Spleen (tissue), 7 donors: ENCODE data around the gene SCAMP4.

Source experiments
- CTCF ChIP-seq, 11 experiments: fragments of 200-600 bp in 7 of 11; fragments of 450-650 bp in 4 of 11; sonication (generic) in 4 of 11; IDR thresholded peaks in 8 of 11; conservative IDR thresholded peaks in 3 of 11; 1 replicate in 7 of 11; 2 replicates in 4 of 11; pipeline versions ENCODE4 v1.4.0 to v1.8.0; 2016 to 2021; ENCODE audit warnings: antibody characterized with exemption in 11 of 11, inconsistent platforms in 4 of 11, mild to moderate bottlenecking in 1 of 11
- POLR2A ChIP-seq, 3 donors: fragments of 450-650 bp; IDR thresholded peaks; one replicate each; pipeline ENCODE4 v1.5.1; 2017; ENCODE audit warnings: antibody characterized with exemption in 3 of 3, mild to moderate bottlenecking in 1 of 3
- donor health status: DM: no; HTN: no; CAD: no; lungs with moderate emphysema.
- donor health status: DM: no; HTN: no; CAD: no.
- donor health status: DM: no; HTN: no; CAD: no.

GRCh38 chr19:1896508-1896907 is 8.7 kb upstream of the SCAMP4 start:
- TF ChIP-seq POLR2A (IDR thresholded peaks at IDR 0.05) (no peak), CTCF (IDR thresholded peaks at IDR 0.05 in 8 of 11, conservative IDR thresholded peaks at IDR 0.05 in 3 of 11) (no peak)
